Subcutaneous abdominal adipose tissue (tissue), 5 donors: ENCODE measurements around the gene FAM124A.

Experiments
- H3K27ac ChIP-seq: one replicate; pipeline ENCODE4 v1.7.0; 2013; ENCODE audit warnings: low read depth, mild to moderate bottlenecking, inconsistent platforms, low read length, moderate library complexity
- H3K27me3 ChIP-seq, 5 donors: one replicate each; pipeline ENCODE4 v1.7.0; 2013; ENCODE audit warnings: low read length in 5 of 5, inconsistent platforms in 1 of 5; ENCODE audit not compliant: control insufficient read depth in 5 of 5, insufficient read depth in 4 of 5
- H3K36me3 ChIP-seq, 5 donors: one replicate each; pipeline ENCODE4 v1.7.0; 2013; ENCODE audit warnings: low read length in 5 of 5; ENCODE audit not compliant: control insufficient read depth in 5 of 5, insufficient read depth in 5 of 5
- H3K4me1 ChIP-seq, 5 donors: one replicate each; pipeline ENCODE4 v1.7.0; 2013; ENCODE audit warnings: low read length in 5 of 5, mild to moderate bottlenecking in 3 of 5, moderate library complexity in 1 of 5; ENCODE audit not compliant: control insufficient read depth in 5 of 5, insufficient read depth in 5 of 5
- H3K4me3 ChIP-seq, 5 donors: one replicate each; pipeline ENCODE4 v1.7.0; 2013; ENCODE audit warnings: low read length in 5 of 5, low read depth in 1 of 5
- H3K9ac ChIP-seq, 5 donors: one replicate each; pipeline ENCODE4 v1.7.0; 2013; ENCODE audit warnings: low read length in 5 of 5, mild to moderate bottlenecking in 4 of 5, moderate library complexity in 3 of 5
- H3K9me3 ChIP-seq, 5 donors: one replicate each; pipeline ENCODE4 v1.7.0; 2013; ENCODE audit warnings: low read length in 5 of 5; ENCODE audit not compliant: control insufficient read depth in 5 of 5
- donor health status: healthy.
- donor health status: healthy.
- donor health status: healthy.
- donor health status: healthy.
- donor health status: healthy.

The FAM124A gene

GRCh38 chr13:51327961-51328360 lies 105.8 kb downstream of the FAM124A start:
- Histone ChIP-seq H3K36me3 (no peaks in the 10 kb centered on the region), H3K27ac (no peak overlapping the region), H3K4me1 (peaks cover 0 to 5% (median 0%) of the 10 kb centered on the region in 5 donors), H3K27me3 (no peaks in the 10 kb centered on the region), H3K9me3 (no peaks in the 10 kb centered on the region), H3K4me3 (no peak overlapping the region), H3K9ac (no peak overlapping the region)

GRCh38 chr13:51328488-51328887 lies 106.3 kb downstream of the FAM124A start:
- Histone ChIP-seq H3K4me1 (peaks cover 0 to 5% (median 0%) of the 10 kb centered on the region in 5 donors), H3K27ac (no peak overlapping the region), H3K9me3 (no peaks in the 10 kb centered on the region), H3K9ac (no peak overlapping the region), H3K27me3 (no peaks in the 10 kb centered on the region), H3K4me3 (no peak overlapping the region), H3K36me3 (no peaks in the 10 kb centered on the region)

GRCh38 chr13:51329606-51330005 lies 107.4 kb downstream of the FAM124A start:
- Histone ChIP-seq H3K27me3 (no peaks in the 10 kb centered on the region), H3K9ac (no peak overlapping the region), H3K27ac (no peak overlapping the region), H3K9me3 (no peaks in the 10 kb centered on the region), H3K36me3 (no peaks in the 10 kb centered on the region), H3K4me3 (no peak overlapping the region), H3K4me1 (peaks cover 0 to 2% (median 0%) of the 10 kb centered on the region in 5 donors)

- Histone ChIP-seq H3K4me3 (no peak overlapping the region), H3K27ac (no peak overlapping the region), H3K9ac (no peak overlapping the region), H3K36me3 (no peaks in the 10 kb centered on the region), H3K27me3 (no peaks in the 10 kb centered on the region), H3K9me3 (no peaks in the 10 kb centered on the region), H3K4me1 (no peaks in the 10 kb centered on the region)
Measured at GRCh38 chr13:51330791-51331190, 108.6 kb downstream of the FAM124A start.

- H3K27ac ChIP-seq: no peak overlapping the region
- no peaks in the 10 kb centered on the region for H3K36me3 ChIP-seq
- H3K4me3 ChIP-seq: no peak overlapping the region
- no peaks in the 10 kb centered on the region for H3K27me3 ChIP-seq
- no peaks in the 10 kb centered on the region for H3K4me1 ChIP-seq
- H3K9ac ChIP-seq: no peak overlapping the region
- no peaks in the 10 kb centered on the region for H3K9me3 ChIP-seq
Measured at GRCh38 chr13:51331354-51331861, 109.2 kb downstream of the FAM124A start.

- H3K9ac ChIP-seq: no peak overlapping the region
Measured at GRCh38 chr13:51332566-51333361, 110.6 kb downstream of the FAM124A start.

GRCh38 chr13:51333421-51333820 lies 111.2 kb downstream of the FAM124A start:
- H3K36me3 ChIP-seq: no peaks in the 10 kb centered on the region

More at GRCh38 chr13:51332566-51333361, 110.6 kb downstream of the FAM124A start:
- Histone ChIP-seq H3K4me3 (no peak overlapping the region), H3K9me3 (no peaks in the 10 kb centered on the region), H3K27ac (no peak overlapping the region), H3K4me1 (no peaks in the 10 kb centered on the region), H3K36me3 (no peaks in the 10 kb centered on the region), H3K27me3 (no peaks in the 10 kb centered on the region)

GRCh38 chr13:51333826-51334225 lies 111.6 kb downstream of the FAM124A start:
- H3K9me3 ChIP-seq: no peaks in the 10 kb centered on the region
- H3K36me3 ChIP-seq: no peaks in the 10 kb centered on the region
- H3K27ac ChIP-seq: no peak overlapping the region
- H3K4me1 ChIP-seq: no peaks in the 10 kb centered on the region
- no peak overlapping the region for H3K4me3 ChIP-seq
- no peak overlapping the region for H3K9ac ChIP-seq
- no peaks in the 10 kb centered on the region for H3K27me3 ChIP-seq

More at GRCh38 chr13:51333421-51333820, 111.2 kb downstream of the FAM124A start:
- no peak overlapping the region for H3K27ac ChIP-seq
- H3K9ac ChIP-seq: no peak overlapping the region
- no peaks in the 10 kb centered on the region for H3K9me3 ChIP-seq
- no peaks in the 10 kb centered on the region for H3K4me1 ChIP-seq
- H3K27me3 ChIP-seq: no peaks in the 10 kb centered on the region
- no peak overlapping the region for H3K4me3 ChIP-seq
